IMR-90 (cell line): Measurements from ENCODE around the gene ZNF20. TPM values are rescaled to one million over a fixed set of nuclear protein-coding genes. Genes with fewer than 3 reads are reported as not detected.

Source experiments
- ATAC-seq: fragments of 200-7000 bp; cut with Tn5 transposase; 2 replicates; pipeline ENCODE4 v1.9.1; 2020; ENCODE audit warnings: low read depth, mild to moderate bottlenecking, moderate library complexity
- BruUV-seq: library from RNA; stranded (reverse); fragments of 400-500 nt; replicated peaks from 2 replicates; lab custom pipeline; 2021; lab: Mats Ljungman, UMichigan
- CTCF ChIA-PET: fragments of 300-600 bp; formaldehyde crosslinking; extraction: SDS; loops from one replicate; lab custom pipeline; 2021; ENCODE audit warnings: antibody characterized with exemption; lab: Yijun Ruan, JAX
- POLR2A ChIA-PET: fragments of 300-600 bp; sonication (Branson Sonifier 250); formaldehyde crosslinking; loops from one replicate; lab custom pipeline; 2022; ENCODE audit warnings: antibody characterized with exemption; ENCODE audit not compliant: unreplicated experiment; lab: Charles Lee
- DNase-seq: peaks from one replicate; pipeline ENCODE4 v3.0.0; 2013
- H2AFZ ChIP-seq: replicated peaks from 2 replicates; pipeline ENCODE3; 2013; ENCODE audit warnings: low read length, mild to moderate bottlenecking; ENCODE audit not compliant: poor library complexity
- H2AK5ac ChIP-seq: 2 replicates; pipeline ENCODE4 v1.6.1; 2013; ENCODE audit warnings: low read depth, low read length, inconsistent platforms
- H2AK9ac ChIP-seq: replicated peaks from 2 replicates; pipeline ENCODE3; 2013; ENCODE audit warnings: mild to moderate bottlenecking, low read depth, low read length, moderate library complexity; ENCODE audit not compliant: poor library complexity
- H2BK120ac ChIP-seq: 2 replicates; pipeline ENCODE4 v1.6.1; 2013; ENCODE audit warnings: low read depth, low read length, inconsistent platforms
- H2BK15ac ChIP-seq: 3 replicates; pipeline ENCODE4 v1.6.1; 2013; ENCODE audit warnings: low read depth, low read length, inconsistent platforms
- H2BK20ac ChIP-seq: 2 replicates; pipeline ENCODE4 v1.6.1; 2013; ENCODE audit warnings: low read depth, mild to moderate bottlenecking, inconsistent platforms, low read length, moderate library complexity
- H2BK5ac ChIP-seq: 2 replicates; pipeline ENCODE4 v1.6.1; 2013; ENCODE audit warnings: mild to moderate bottlenecking, low read depth, low read length, inconsistent platforms; ENCODE audit not compliant: poor library complexity, severe bottlenecking
- H3K14ac ChIP-seq: replicated peaks from 2 replicates; pipeline ENCODE4 v1.6.1; 2013; ENCODE audit warnings: low read depth, low read length, inconsistent platforms
- H3K18ac ChIP-seq: 2 replicates; pipeline ENCODE4 v1.6.1; 2013; ENCODE audit warnings: low read depth, low read length, control low read depth
- H3K23ac ChIP-seq: 2 replicates; pipeline ENCODE4 v1.6.1; 2013; ENCODE audit warnings: low read depth, low read length, inconsistent platforms
- H3K27ac ChIP-seq: 2 replicates; pipeline ENCODE4 v1.5.1; 2013; ENCODE audit warnings: mild to moderate bottlenecking, control low read depth, low read length; ENCODE audit not compliant: insufficient read depth
- H3K27me3 ChIP-seq: 2 replicates; pipeline ENCODE4 v1.6.1; 2013; ENCODE audit warnings: low read length; ENCODE audit not compliant: control insufficient read depth, insufficient read depth
- H3K36me3 ChIP-seq: 2 replicates; pipeline ENCODE4 v1.6.1; 2013; ENCODE audit warnings: low read length, mixed read lengths; ENCODE audit not compliant: control insufficient read depth, insufficient read depth
- H3K4ac ChIP-seq: 2 replicates; pipeline ENCODE4 v1.6.1; 2013; ENCODE audit warnings: low read depth, low read length, inconsistent platforms
- H3K4me1 ChIP-seq: 2 replicates; pipeline ENCODE4 v1.6.1; 2013; ENCODE audit warnings: low read length, mixed read lengths; ENCODE audit not compliant: control insufficient read depth, insufficient read depth
- H3K4me2 ChIP-seq: 2 replicates; pipeline ENCODE4 v1.6.1; 2013; ENCODE audit warnings: low read depth, mild to moderate bottlenecking, control low read depth, low read length, moderate library complexity
- H3K4me3 ChIP-seq: 2 replicates; pipeline ENCODE4 v1.5.1; 2013; ENCODE audit warnings: low read depth, mild to moderate bottlenecking, control low read depth, low read length, moderate library complexity; ENCODE audit not compliant: insufficient read depth
- H3K56ac ChIP-seq: 2 replicates; pipeline ENCODE4 v1.6.1; 2013; ENCODE audit warnings: low read length, inconsistent platforms; ENCODE audit not compliant: insufficient read depth; ENCODE audit errors: extremely low read depth
- H3K79me1 ChIP-seq, 2 experiments: 2 replicates each; pipeline ENCODE4 v1.6.1; 2013; ENCODE audit warnings: low read length in 2 of 2, inconsistent platforms in 1 of 2, low read depth in 1 of 2
- H3K9ac ChIP-seq: 2 replicates; pipeline ENCODE4 v1.6.1; 2013; ENCODE audit warnings: low read depth, low read length, control low read depth
- H3K9me1 ChIP-seq: 2 replicates; pipeline ENCODE4 v1.6.1; 2013; ENCODE audit warnings: low read length, inconsistent platforms; ENCODE audit not compliant: insufficient read depth
- H3K9me3 ChIP-seq: 2 replicates; pipeline ENCODE4 v1.6.1; 2013; ENCODE audit warnings: low read length; ENCODE audit not compliant: control insufficient read depth, insufficient read depth
- H4K20me1 ChIP-seq: 2 replicates; pipeline ENCODE4 v1.6.1; 2013; ENCODE audit warnings: low read length, inconsistent platforms; ENCODE audit not compliant: insufficient read depth
- H4K5ac ChIP-seq: 2 replicates; pipeline ENCODE4 v1.6.1; 2013; ENCODE audit warnings: mild to moderate bottlenecking, low read depth, low read length, control low read depth
- H4K8ac ChIP-seq, 2 experiments: 2 replicates each; pipeline ENCODE4 v1.6.1; 2013; ENCODE audit warnings: low read depth in 2 of 2, low read length in 2 of 2, control low read depth in 1 of 2, inconsistent platforms in 1 of 2
- H4K91ac ChIP-seq: 2 replicates; pipeline ENCODE4 v1.6.1; 2013; ENCODE audit warnings: low read depth, low read length, inconsistent platforms; ENCODE audit not compliant: insufficient read depth
- BHLHE40 ChIP-seq: fragments of 150-350 bp; IDR thresholded peaks from 2 replicates; pipeline ENCODE4 v1.6.1; 2016; ENCODE audit warnings: mild to moderate bottlenecking, low read depth, low read length
- CEBPB ChIP-seq: IDR thresholded peaks from 2 replicates; pipeline ENCODE4 v1.6.1; 2012; ENCODE audit warnings: low read depth, low read length, improper control_type of control experiment
- CHD1 ChIP-seq: IDR thresholded peaks from 2 replicates; pipeline ENCODE4 v1.6.1; 2012; ENCODE audit warnings: low read depth, low read length, improper control_type of control experiment
- FOS ChIP-seq: fragments of 150-350 bp; IDR thresholded peaks from 2 replicates; pipeline ENCODE4 v1.6.1; 2016; ENCODE audit warnings: low read depth, low read length
- MAFK ChIP-seq: IDR thresholded peaks from 2 replicates; pipeline ENCODE4 v1.6.1; 2012; ENCODE audit warnings: low read depth, low read length, improper control_type of control experiment
- MAZ ChIP-seq: IDR thresholded peaks from 2 replicates; pipeline ENCODE4 v1.6.1; 2012; ENCODE audit warnings: low read depth, mild to moderate bottlenecking, low read length, improper control_type of control experiment, moderate library complexity, borderline replicate concordance
- MXI1 ChIP-seq: IDR thresholded peaks from 2 replicates; pipeline ENCODE4 v1.6.1; 2012; ENCODE audit warnings: low read depth, mild to moderate bottlenecking, low read length, moderate library complexity, borderline replicate concordance
- NFE2L2 ChIP-seq: fragments of 150-350 bp; IDR thresholded peaks from 2 replicates; pipeline ENCODE4 v1.6.1; 2016; ENCODE audit warnings: low read depth, mild to moderate bottlenecking, low read length
- POLR2A ChIP-seq: IDR thresholded peaks from 2 replicates; pipeline ENCODE4 v1.6.1; 2012; ENCODE audit warnings: mild to moderate bottlenecking, low read depth, low read length
- RAD21 ChIP-seq: IDR thresholded peaks from 2 replicates; pipeline ENCODE4 v1.6.1; 2012; ENCODE audit warnings: low read length, improper control_type of control experiment
- RCOR1 ChIP-seq: IDR thresholded peaks from 2 replicates; pipeline ENCODE4 v1.6.1; 2012; ENCODE audit warnings: mild to moderate bottlenecking, low read length, improper control_type of control experiment; ENCODE audit not compliant: insufficient replicate concordance
- RFX5 ChIP-seq: IDR thresholded peaks from 2 replicates; pipeline ENCODE4 v1.8.0; 2012; ENCODE audit warnings: low read depth, mild to moderate bottlenecking, low read length, moderate library complexity
- SMC3 ChIP-seq: fragments of 150-350 bp; IDR thresholded peaks from 2 replicates; pipeline ENCODE4 v1.6.1; 2016; ENCODE audit warnings: low read depth, mild to moderate bottlenecking, antibody characterized with exemption, low read length, moderate library complexity
- whole genome bisulfite sequencing, 2 experiments: methylation state at CpG; one replicate each; pipeline versions ENCODE4 v1.1.5 to v1.1.7; 2013; ENCODE audit warnings: missing lambda C conversion rate in 2 of 2; ENCODE audit not compliant: insufficient read length in 1 of 2; ENCODE audit errors: extremely low coverage in 2 of 2; 5-methylcytosine and 5-hydroxymethylcytosine counted together
- dilution Hi-C: fragments of 300-500 bp; cut with HindIII; formaldehyde crosslinking; loops from one replicate; pipeline ENCODE4 v1.14.3; 2018; ENCODE audit warnings: low sequenced_read_pairs; ENCODE audit not compliant: unreplicated experiment
- in situ Hi-C: fragments of 300-500 bp; cut with MboI; formaldehyde crosslinking; loops from 3 replicates; pipeline ENCODE4 v1.14.3; 2019; ENCODE audit warnings: low sequenced_read_pairs, inconsistent platforms, mixed read lengths
- intact Hi-C: fragments of 100-400 bp; cut with micrococcal nuclease; formaldehyde crosslinking; loops from 2 replicates; pipeline ENCODE4 v1.10.0; 2022
- polyA plus RNA-seq, 3 experiments: library from polyadenylated mRNA; depleted of rRNA; stranded (reverse); fragments of >200 nt; gene quantifications; 2 replicates each; pipeline ENCODE4 v1.2.3, GENCODE V29; 2012; ENCODE audit warnings: low replicate concordance in 1 of 3
- total RNA-seq: library from RNA; depleted of rRNA; stranded (reverse); fragments of >200 nt; gene quantifications from 2 replicates; pipeline ENCODE4 v1.2.3, GENCODE V29; 2012
- TF ChIP-seq, protein P1 (sequence below): conservative IDR thresholded peaks from 2 replicates; pipeline ENCODE4 v1.5.1; 2012; ENCODE audit warnings: mild to moderate bottlenecking, low read depth, low read length, improper control_type of control experiment
- TF ChIP-seq, protein P2 (sequence below): fragments of 150-350 bp; IDR thresholded peaks from 2 replicates; pipeline ENCODE4 v1.6.1; 2017; ENCODE audit warnings: mild to moderate bottlenecking, antibody characterized with exemption, low read length, low read depth
- TF ChIP-seq, protein P3 (sequence below): fragments of 150-350 bp; IDR thresholded peaks from 2 replicates; pipeline ENCODE4 v1.6.1; 2016; ENCODE audit warnings: low read depth, mild to moderate bottlenecking, low read length, moderate library complexity, borderline replicate concordance

The ZNF20 gene
- total and polyA plus RNA-seq, 2 of the 4 experiments (the other 2 are of a cell fraction): 2.1 to 7.9 TPM

DNA sequence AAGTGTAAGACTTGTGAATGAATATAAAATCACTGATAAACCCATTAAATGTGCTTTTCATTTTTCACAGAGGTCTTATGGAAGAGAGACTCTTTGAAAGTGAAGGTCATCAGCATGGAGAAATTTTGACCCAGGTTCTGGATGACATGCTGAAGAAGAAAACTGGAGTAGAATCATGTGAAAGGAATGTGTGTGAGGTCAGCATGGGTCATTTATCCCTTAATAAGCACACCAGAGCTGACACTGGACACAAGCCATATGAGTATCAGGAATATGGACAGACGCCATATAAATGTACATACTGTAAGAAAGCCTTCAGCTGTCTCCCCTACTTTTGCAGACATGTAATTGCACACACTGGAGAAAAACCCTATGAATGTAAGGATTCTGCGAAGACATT is 29.0 kb downstream of the ZNF20 start:
- CTCF ChIA-PET: no interaction called here
- H3K36me3 ChIP-seq: peaks cover 19% of the 10 kb centered on the region
- H2BK120ac ChIP-seq: no peak overlapping the region
- no peaks in the 10 kb centered on the region for H3K4me1 ChIP-seq
- H2BK15ac ChIP-seq: no peak overlapping the region
- no peaks in the 10 kb centered on the region for H3K9me1 ChIP-seq
- no peak overlapping the region for H3K23ac ChIP-seq
- WGBS, 2 experiments: no CpG with 5 or more reads among the region's 2 CpGs
- no peaks in the 10 kb centered on the region for H4K20me1 ChIP-seq
- no peak overlapping the region for H3K27ac ChIP-seq
- H3K4me2 ChIP-seq: no peak overlapping the region
- H2AK9ac ChIP-seq: no peak overlapping the region
- BruUV-seq: no TSS peak
- POLR2A ChIA-PET: no interaction called here
- ATAC-seq (no peak), DNase-seq (no peak)
- dilution Hi-C loops (no loop called here), intact Hi-C loops (no loop called here), in situ Hi-C loops (no loop called here)
- H3K9ac ChIP-seq: no peak overlapping the region
- H2AFZ ChIP-seq: no peak overlapping the region
- H3K4me3 ChIP-seq: no peak overlapping the region
- no peak overlapping the region for H4K5ac ChIP-seq
- H3K9me3 ChIP-seq: peaks cover 39% of the 10 kb centered on the region
- H3K27me3 ChIP-seq: no peaks in the 10 kb centered on the region
- peaks cover 0 to 16% of the 10 kb centered on the region in 2 experiments; a peak in 1 of 4 replicates for H3K79me1 ChIP-seq
- H2AK5ac ChIP-seq: no peak overlapping the region
- H2BK20ac ChIP-seq: no peak overlapping the region
- no peak overlapping the region for H3K18ac ChIP-seq
- H4K91ac ChIP-seq: no peak overlapping the region
- no peak overlapping the region for H3K14ac ChIP-seq
- H2BK5ac ChIP-seq: no peak overlapping the region
- H3K56ac ChIP-seq: no peak overlapping the region
- no peak overlapping the region for H4K8ac ChIP-seq
- TF ChIP-seq CHD1 (no peak), POLR2A (no peak), RFX5 (no peak), BHLHE40 (no peak), CEBPB (no peak), MXI1 (no peak), RAD21 (no peak), SMC3 (no peak), FOS (no peak), MAZ (no peak), MAFK (no peak), RCOR1 (no peak), NFE2L2 (no peak)
- TF ChIP-seq, protein P1, sequence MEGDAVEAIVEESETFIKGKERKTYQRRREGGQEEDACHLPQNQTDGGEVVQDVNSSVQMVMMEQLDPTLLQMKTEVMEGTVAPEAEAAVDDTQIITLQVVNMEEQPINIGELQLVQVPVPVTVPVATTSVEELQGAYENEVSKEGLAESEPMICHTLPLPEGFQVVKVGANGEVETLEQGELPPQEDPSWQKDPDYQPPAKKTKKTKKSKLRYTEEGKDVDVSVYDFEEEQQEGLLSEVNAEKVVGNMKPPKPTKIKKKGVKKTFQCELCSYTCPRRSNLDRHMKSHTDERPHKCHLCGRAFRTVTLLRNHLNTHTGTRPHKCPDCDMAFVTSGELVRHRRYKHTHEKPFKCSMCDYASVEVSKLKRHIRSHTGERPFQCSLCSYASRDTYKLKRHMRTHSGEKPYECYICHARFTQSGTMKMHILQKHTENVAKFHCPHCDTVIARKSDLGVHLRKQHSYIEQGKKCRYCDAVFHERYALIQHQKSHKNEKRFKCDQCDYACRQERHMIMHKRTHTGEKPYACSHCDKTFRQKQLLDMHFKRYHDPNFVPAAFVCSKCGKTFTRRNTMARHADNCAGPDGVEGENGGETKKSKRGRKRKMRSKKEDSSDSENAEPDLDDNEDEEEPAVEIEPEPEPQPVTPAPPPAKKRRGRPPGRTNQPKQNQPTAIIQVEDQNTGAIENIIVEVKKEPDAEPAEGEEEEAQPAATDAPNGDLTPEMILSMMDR: no peak
- TF ChIP-seq, protein P2, sequence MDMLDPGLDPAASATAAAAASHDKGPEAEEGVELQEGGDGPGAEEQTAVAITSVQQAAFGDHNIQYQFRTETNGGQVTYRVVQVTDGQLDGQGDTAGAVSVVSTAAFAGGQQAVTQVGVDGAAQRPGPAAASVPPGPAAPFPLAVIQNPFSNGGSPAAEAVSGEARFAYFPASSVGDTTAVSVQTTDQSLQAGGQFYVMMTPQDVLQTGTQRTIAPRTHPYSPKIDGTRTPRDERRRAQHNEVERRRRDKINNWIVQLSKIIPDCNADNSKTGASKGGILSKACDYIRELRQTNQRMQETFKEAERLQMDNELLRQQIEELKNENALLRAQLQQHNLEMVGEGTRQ: no peak
- TF ChIP-seq, protein P3, sequence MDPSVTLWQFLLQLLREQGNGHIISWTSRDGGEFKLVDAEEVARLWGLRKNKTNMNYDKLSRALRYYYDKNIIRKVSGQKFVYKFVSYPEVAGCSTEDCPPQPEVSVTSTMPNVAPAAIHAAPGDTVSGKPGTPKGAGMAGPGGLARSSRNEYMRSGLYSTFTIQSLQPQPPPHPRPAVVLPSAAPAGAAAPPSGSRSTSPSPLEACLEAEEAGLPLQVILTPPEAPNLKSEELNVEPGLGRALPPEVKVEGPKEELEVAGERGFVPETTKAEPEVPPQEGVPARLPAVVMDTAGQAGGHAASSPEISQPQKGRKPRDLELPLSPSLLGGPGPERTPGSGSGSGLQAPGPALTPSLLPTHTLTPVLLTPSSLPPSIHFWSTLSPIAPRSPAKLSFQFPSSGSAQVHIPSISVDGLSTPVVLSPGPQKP: no peak
- no peak overlapping the region for H3K4ac ChIP-seq
